GM21576 (cell line): ENCODE results near the gene KIF5C.
A peak's percentile ranks its signal among the peaks of the same experiment; 100 is the strongest.

ENCODE experiments used
- ATAC-seq: cut with Tn5 transposase; IDR thresholded peaks from one replicate; pipeline ENCODE4 v1.9.1; 2021; ENCODE audit warnings: mild to moderate bottlenecking, moderate library complexity; ENCODE audit not compliant: unreplicated experiment

KIF5C gene

DNA sequence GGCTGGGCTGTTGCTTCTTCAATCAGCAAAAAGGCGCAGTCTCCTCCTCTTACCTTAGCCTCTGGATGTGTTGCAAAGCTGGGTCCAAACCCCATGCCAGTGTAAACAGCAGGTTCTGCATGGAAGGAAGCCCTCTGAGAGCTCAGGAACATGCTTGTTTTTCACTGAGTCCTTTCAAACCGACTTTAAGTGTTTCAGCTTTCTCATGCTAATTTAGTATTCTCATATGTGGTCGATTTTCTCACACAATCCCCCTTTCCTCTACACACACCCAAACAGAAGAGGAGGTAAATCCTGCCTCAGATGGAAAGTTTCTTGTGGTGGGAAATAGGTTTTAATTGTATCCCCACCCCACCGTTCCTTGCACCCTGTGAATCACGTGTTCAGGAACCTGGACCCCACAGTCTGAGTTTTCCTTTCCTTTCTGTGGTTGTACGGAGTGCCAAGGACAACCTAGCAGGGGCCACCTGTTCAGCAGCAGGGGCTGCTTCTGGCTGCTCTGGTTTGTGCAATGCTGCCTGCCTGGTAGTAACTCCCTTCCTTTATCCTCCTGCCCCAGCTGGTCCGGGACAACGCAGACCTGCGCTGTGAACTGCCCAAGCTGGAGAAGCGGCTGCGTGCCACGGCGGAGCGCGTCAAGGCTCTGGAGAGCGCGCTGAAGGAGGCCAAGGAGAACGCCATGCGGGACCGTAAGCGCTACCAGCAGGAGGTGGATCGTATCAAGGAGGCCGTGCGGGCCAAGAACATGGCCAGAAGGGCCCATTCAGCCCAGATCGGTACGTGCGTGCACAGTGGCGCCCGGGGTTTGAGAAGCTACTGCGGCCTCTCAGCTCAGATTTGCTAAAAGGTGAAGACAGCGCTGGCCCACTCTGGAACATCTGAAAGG lies 134.8 kb downstream of the KIF5C start:
- no peak for ATAC-seq

DNA sequence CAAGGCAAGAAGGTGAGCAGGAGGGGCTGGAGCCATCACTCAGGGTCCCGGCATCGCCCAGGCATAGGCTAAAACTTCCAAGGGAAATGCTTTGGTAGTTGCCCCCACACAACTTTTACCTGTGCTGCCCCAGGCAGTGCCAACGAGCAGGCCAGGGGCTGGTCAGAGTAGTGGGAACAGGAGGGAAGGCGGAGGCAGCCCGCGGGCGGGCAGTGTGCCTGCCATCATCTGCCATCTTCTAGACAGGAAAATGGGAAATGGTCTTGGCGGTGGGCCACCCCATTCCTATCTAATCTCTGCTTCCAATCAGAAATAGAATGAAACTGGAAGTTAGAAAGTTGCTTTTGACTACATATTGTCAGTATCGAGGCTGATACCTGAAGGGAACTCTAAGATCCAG lies 137.5 kb downstream of the KIF5C start:
- no peak for ATAC-seq

- no peak for ATAC-seq
Observed at GRCh38 chr2:149015501-149015900, 140.5 kb downstream of the KIF5C start.

GRCh38 chr2:149015926-149016563 lies 141.0 kb downstream of the KIF5C start:
- ATAC-seq, result no peak

DNA sequence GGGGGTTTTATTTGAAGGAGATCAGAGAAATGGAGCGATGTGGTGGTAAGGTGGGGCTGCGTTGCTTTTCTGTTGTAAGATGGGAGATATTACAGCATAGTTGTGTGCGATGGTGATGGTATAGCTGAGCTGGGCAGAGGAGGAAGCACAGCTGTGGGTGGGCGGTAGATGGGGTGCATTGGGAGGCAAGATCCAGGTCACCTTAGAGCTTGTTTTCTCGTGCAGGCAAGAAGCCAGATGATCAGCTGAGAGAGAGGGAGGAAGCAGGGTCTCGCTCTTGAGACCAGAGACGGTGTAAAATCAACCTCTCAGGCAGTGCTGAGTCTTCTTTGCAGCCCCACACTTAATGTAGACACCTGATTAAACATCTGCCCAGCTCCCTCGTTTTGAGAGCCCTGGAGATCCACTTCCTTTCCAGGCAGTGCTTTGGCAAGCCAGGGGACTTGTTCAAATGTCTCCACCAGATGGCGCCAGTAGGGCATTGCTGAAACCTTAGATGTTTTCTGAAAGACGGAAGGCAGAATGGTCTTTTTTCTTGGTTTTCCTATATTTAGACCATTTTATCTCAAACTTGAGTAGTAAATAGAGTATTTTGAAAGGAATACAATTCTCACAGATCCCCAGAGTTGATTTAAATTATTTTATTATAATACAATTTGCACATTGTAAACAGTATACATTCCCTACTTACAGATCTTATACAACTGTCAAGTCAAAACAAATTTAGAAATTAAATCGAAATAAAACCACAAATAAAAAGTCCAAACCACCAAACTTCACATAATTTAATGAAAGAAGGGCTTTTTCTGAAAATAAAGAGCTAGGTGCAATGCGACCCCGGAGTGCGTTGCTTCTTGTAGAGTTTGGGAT lies 142.3 kb downstream of the KIF5C start:
- no peak for ATAC-seq

- ATAC-seq, result no peak
Observed at GRCh38 chr2:149018981-149019380, 144.0 kb downstream of the KIF5C start.

DNA sequence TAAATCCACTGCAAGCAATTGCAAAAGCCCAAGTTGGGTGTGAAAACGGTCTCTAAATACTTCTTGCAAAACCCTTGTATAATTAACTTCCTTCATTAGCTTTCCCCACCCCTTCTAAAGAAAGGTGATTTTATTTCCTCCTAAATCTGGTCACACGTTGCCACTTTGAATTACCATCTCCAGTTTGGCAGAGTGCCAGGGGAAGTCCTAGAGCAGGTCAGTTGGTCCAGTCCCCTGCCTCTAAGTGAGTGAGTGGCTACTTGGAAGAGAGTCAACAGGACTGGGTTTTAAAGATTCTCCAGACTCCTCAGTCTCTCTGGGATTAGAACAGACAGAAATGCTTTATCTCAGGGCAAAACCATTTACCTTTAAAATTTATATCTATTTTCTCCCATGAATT lies 144.7 kb downstream of the KIF5C start:
- no peak for ATAC-seq

DNA sequence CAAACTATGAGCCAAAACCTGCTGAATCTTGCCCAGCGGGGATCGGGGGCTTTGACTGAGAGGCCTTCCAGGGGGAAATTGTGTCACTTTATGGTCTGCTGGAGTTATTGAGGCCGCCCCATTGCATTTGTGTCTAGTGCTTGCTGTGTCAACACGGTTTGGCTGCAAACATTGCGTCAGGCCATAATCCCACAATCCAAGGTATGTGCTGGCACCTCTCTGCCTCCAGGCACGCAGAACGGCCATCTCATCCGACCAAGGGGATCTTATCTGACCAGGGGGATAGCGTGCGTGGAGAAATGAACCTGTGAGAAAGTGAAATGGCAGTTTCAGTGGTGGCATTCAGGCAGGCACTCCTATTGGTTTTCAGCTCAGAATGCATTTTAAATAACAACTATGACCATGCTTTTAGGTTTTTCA lies 145.4 kb downstream of the KIF5C start:
- ATAC-seq, result peak; percentile 33

DNA sequence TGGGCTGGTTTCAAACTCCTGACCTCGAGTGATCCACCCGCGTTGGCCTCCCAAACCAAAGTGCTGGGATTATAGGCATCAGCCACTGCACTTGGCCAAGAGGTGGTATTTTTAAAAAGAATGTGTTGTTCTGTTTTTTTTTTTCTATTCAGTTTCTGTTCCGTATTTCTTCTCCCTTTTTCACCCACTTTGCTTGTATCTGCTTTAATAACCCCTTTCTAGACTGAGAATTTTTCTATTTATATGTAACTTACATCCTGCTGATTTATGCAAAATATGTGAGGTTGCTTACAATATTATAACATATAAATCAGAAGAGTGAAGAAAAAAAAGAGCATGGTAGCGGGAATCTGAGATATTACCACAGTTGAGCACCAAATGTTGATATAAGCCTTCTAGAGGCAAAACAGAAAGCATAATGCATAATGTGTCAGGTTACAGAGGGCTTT lies 146.3 kb downstream of the KIF5C start:
- ATAC-seq, result peak; percentile 56

GRCh38 chr2:149021761-149022160 lies 146.7 kb downstream of the KIF5C start:
- peak; percentile 76 for ATAC-seq

GRCh38 chr2:149023091-149023490 lies 148.1 kb downstream of the KIF5C start:
- ATAC-seq, result no peak

- no peak for ATAC-seq
Observed at GRCh38 chr2:149027590-149028250, 152.7 kb downstream of the KIF5C start.

- ATAC-seq, result no peak
Observed at GRCh38 chr2:149028377-149028776, 153.3 kb downstream of the KIF5C start.

DNA sequence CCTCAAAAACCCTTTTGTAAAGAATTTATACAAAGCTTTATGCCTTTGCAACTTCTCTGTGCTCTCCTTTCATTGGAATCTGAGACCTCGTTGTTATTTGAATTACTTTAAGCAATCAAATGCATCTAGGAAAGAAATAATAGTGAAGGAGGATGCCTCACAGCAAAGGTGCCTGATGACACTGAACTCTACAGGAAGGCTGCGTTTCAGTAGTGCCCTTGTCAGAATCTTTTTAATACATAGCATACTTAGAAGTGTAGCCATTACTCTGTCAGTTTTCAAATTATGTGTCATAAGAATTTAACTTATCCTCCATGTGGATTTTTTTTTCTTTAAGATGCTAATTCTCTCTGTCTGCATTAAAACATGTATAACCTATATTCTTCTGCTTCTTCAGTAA lies 153.9 kb downstream of the KIF5C start:
- ATAC-seq, result no peak

- no peak for ATAC-seq
Observed at GRCh38 chr2:149029307-149029965, 154.4 kb downstream of the KIF5C start.

DNA sequence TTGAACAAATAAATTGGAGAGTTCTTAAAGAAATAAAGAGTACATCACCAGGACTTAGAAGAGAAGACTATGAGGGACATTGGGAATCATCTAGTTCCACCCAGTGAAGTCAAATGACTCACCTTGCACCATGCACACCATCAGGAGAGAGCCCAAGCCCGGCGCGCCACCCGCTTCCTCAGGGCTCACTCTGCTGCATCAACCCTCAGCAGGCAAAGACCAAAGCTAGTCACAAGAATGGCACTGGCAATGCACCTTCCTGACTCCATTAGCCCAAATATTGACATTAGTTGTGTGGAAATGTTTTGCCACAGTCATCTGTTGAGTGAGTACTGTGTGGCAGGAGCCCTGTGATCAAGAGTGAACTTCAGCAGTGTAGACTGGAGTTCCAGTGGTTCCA lies 156.4 kb downstream of the KIF5C start:
- no peak for ATAC-seq

- no peak for ATAC-seq
Observed at GRCh38 chr2:149033716-149034115, 158.7 kb downstream of the KIF5C start.

GRCh38 chr2:149034406-149034805 lies 159.4 kb downstream of the KIF5C start:
- ATAC-seq, result no peak

DNA sequence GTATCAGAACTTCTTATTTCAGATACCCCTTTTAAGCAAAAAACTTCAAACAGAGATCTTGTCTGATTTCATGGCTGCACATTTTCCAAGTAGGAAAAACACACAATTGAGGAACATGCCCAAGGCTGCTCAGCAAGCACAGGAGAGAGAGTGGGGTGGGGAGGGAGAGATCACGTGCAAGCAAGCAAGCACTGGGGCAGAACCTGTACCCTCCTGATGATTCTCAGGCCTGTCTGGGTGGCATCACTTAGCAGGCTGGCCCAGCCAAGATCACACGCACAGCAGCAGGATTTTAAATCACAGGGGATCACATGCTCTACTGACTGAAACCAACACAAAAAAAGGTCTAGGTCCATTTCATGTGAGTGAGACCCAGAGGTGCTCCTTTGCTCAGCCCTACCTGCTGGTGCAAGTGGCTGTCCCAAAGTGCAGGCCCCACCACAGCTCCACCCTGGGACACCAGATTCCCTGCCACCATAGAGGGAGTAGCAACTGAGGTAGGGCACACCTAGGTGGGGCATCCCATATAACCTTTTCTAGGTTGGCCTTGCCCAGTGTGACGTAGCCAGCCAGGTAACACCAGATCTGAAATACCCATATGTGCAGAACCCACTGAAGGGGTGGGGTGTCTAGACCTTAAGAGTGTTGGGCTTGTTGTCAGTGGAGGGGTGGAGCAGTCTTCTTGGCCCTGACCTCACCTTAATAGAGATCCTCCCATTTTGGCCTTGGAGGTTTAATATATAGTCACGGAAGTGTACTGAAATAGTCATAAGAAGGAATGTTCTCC lies 161.7 kb downstream of the KIF5C start:
- no peak for ATAC-seq
